Measurements from ENCODE around the gene APOM. TPM values are rescaled to one million over a fixed set of nuclear protein-coding genes. Genes with fewer than 3 reads are reported as not detected.

Gene APOM
- total and polyA plus RNA-seq, 8 donors: 0.62 to 5.0 (median 1.2) TPM

DNA sequence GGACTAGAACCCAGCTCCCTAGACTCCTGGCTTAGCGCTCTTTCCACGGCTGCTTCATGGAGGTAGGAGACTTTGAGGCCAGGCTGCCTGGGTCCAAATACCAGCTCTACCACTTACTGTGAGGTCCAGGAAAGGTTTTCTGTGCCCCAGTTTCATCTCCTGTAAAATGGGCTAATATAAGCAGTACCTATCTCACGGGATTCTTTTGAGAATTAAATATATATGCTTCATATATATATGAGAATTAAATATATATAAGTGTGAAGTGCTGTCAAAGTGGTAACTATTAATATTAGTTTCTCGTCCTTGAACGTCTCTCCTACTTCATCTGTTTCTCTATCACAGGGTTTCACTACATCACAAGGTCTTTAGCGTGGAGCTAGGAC lies 35.4 kb downstream of the APOM start:
- H3K36me3 ChIP-seq: peaks cover 0 to 20% (median 17%) of the 10 kb centered on the region in 3 donors
- intact Hi-C loops (cut with DNase I): no loop called here
- FAIRE-seq (no peak), DNase-seq (no peak), ATAC-seq (no peak)
- no peaks in the 10 kb centered on the region for H3K27me3 ChIP-seq
- no peak overlapping the region for H3K27ac ChIP-seq
- no peak overlapping the region for H3K4me3 ChIP-seq
- H3K9me3 ChIP-seq: no peaks in the 10 kb centered on the region
- TF ChIP-seq, protein P1, sequence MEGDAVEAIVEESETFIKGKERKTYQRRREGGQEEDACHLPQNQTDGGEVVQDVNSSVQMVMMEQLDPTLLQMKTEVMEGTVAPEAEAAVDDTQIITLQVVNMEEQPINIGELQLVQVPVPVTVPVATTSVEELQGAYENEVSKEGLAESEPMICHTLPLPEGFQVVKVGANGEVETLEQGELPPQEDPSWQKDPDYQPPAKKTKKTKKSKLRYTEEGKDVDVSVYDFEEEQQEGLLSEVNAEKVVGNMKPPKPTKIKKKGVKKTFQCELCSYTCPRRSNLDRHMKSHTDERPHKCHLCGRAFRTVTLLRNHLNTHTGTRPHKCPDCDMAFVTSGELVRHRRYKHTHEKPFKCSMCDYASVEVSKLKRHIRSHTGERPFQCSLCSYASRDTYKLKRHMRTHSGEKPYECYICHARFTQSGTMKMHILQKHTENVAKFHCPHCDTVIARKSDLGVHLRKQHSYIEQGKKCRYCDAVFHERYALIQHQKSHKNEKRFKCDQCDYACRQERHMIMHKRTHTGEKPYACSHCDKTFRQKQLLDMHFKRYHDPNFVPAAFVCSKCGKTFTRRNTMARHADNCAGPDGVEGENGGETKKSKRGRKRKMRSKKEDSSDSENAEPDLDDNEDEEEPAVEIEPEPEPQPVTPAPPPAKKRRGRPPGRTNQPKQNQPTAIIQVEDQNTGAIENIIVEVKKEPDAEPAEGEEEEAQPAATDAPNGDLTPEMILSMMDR (IDR thresholded peaks at IDR 0.05): no peak
- no peaks in the 10 kb centered on the region for H3K4me1 ChIP-seq
- 88 to 91% methylated on average over 6 of the region's 6 CpGs for WGBS, 2 donors

DNA sequence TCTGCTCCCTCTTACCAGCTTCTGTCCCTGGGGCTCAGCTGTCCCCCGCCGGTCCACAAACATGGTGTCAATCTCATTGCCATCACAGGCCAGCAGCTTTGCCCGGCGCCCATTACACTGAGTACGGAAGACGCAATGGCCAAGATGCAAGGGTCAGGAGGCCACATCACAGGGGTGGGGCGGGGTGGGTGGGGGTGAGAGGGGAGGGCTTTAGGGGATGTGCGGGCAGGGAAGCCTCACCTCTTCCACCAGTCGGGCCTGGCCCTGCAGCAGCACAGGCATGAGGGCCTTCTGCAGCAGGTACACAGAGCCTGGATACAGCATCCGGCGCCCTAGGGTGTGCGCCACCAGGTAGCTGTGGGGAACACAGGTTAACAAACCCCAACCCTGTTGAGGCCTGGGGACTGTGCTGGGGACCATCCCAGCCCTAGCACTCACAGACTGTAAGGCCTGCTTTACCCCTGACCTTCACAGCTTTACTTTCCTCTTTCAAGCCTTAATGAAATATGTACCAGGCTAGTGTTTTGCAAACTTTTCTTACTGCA lies 35.9 kb downstream of the APOM start:
- 93 to 96% methylated on average over 12 of the region's 12 CpGs for WGBS, 2 donors
- no peak for ATAC-seq
- intact Hi-C loops (cut with DNase I): no loop called here
- no peak overlapping the region for H3K4me3 ChIP-seq
- no peak for DNase-seq
- no peak for FAIRE-seq
- TF ChIP-seq, protein P1 (IDR thresholded peaks at IDR 0.05): no peak
- H3K4me1 ChIP-seq: no peaks in the 10 kb centered on the region
- H3K36me3 ChIP-seq: peaks cover 4 to 20% (median 17%) of the 10 kb centered on the region in 3 donors
- H3K27me3 ChIP-seq: no peaks in the 10 kb centered on the region
- no peaks in the 10 kb centered on the region for H3K9me3 ChIP-seq
- no peak overlapping the region for H3K27ac ChIP-seq

DNA sequence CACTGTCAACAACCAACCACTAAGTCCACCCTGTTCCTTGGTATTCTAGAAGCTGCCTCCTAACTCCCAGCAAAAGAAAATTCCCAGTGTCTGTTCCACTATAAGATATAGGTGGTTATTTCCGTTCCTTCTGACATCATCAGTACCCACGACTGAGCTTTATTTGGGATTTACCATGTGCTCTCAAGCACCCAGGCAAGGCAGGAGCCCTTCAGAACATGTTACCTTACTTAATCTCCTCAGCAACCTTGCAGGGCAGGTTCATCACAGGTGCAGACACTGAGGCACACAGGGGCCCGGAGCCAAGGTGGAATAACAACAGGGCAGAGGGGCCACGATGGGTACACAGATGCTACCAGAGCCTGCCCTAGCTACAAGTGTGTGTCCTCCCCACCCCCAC lies 36.7 kb downstream of the APOM start:
- H3K4me1 ChIP-seq: no peaks in the 10 kb centered on the region
- no peaks in the 10 kb centered on the region for H3K9me3 ChIP-seq
- 81 to 86% methylated on average over 4 of the region's 4 CpGs for WGBS, 2 donors
- H3K4me3 ChIP-seq: no peak overlapping the region
- peaks cover 6 to 20% (median 17%) of the 10 kb centered on the region in 3 donors for H3K36me3 ChIP-seq
- H3K27me3 ChIP-seq: no peaks in the 10 kb centered on the region
- DNase-seq (no peak), ATAC-seq (no peak), FAIRE-seq (no peak)
- intact Hi-C loops (cut with DNase I): no loop called here
- TF ChIP-seq, protein P1 (IDR thresholded peaks at IDR 0.05): no peak
- no peak overlapping the region for H3K27ac ChIP-seq

DNA sequence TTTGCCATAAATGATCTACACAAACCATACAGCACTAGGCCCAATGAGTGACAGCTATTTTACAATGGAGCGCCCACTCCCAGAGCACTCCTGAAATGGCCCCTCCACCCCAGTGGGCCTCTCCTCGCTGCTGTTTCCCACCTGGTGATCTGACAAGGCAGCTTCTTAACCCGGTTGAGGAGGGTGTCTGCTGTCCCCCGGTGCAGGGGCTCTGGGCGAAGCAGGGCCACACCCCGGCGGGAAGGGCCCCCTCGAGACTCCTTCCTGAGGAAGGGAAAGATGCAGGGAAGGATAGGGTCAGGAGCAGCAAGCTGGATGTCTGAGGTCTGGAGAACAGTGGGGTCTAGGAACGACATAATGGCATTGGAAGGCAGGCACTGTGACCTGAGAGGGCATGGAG lies 37.2 kb downstream of the APOM start:
- TF ChIP-seq, protein P1 (IDR thresholded peaks at IDR 0.05): no peak
- Histone ChIP-seq H3K27me3 (no peaks in the 10 kb centered on the region), H3K27ac (no peak overlapping the region), H3K4me1 (no peaks in the 10 kb centered on the region), H3K9me3 (no peaks in the 10 kb centered on the region), H3K36me3 (peaks cover 6 to 17% (median 16%) of the 10 kb centered on the region in 3 donors), H3K4me3 (no peak overlapping the region)
- FAIRE-seq: no peak
- no peak for ATAC-seq
- WGBS, 2 donors: 93 to 95% methylated on average over 9 of the region's 9 CpGs
- intact Hi-C loops (cut with DNase I): no loop called here
- DNase-seq: no peak

DNA sequence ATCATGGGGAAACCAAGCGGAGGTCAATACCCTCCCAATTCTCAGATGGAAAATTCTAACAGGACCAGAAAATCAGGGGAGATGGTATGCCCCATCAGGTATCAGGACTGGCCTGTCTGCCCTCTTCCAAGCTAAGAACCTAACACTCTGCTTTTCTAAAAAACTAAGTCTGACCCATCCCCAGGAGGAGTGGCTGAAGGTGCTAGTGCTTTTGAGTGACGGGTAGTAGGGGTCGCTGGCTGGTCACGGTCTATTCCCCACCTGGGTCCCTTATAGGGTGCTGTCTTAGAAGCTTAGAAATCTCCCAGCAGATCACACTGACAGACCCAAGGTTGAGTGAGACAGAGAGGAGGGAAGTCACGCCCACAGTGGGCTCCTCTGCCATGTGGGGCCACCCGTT lies 37.8 kb downstream of the APOM start:
- WGBS, 2 donors: 91 to 92% methylated on average over 6 of the region's 6 CpGs
- no peak for FAIRE-seq
- H3K36me3 ChIP-seq: peaks cover 6 to 14% (median 12%) of the 10 kb centered on the region in 3 donors

More for the DNA sequence above, 37.8 kb downstream of the APOM start:
- H3K4me3 ChIP-seq: no peak overlapping the region
- intact Hi-C loops (cut with DNase I): no loop called here
- no peak overlapping the region for H3K27ac ChIP-seq
- DNase-seq (no peak), ATAC-seq (no peak)
- H3K4me1 ChIP-seq: no peaks in the 10 kb centered on the region
- H3K9me3 ChIP-seq: no peaks in the 10 kb centered on the region
- TF ChIP-seq, protein P1 (IDR thresholded peaks at IDR 0.05): no peak
- H3K27me3 ChIP-seq: no peaks in the 10 kb centered on the region

All from pancreas (tissue), 10 donors.